K562 (cell line): ENCODE results near the gene MYO9A. TPM values are rescaled to one million over a fixed set of nuclear protein-coding genes. Genes with fewer than 3 reads are reported as not detected.

Experiments
- ATAC-seq: fragments of 200-7000 bp; cut with Tn5 transposase; 3 replicates; pipeline ENCODE4 v1.9.1; 2020; ENCODE audit warnings: moderate library complexity
- BruUV-seq: library from RNA; stranded (reverse); fragments of 400-500 nt; replicated peaks from 2 replicates; lab custom pipeline; 2021; lab: Mats Ljungman, UMichigan
- CTCF ChIA-PET: fragments of 300-600 bp; formaldehyde crosslinking; extraction: SDS; loops from one replicate; lab custom pipeline; 2021; ENCODE audit warnings: low intra/inter-chr PET ratio; lab: Yijun Ruan, JAX
- POLR2A ChIA-PET: fragments of 300-600, 350-650 bp; sonication (Branson Sonifier 250); formaldehyde crosslinking; extraction: SDS; loops from one replicate; lab custom pipeline; 2021; ENCODE audit warnings: antibody characterized with exemption, inconsistent platforms; lab: Yijun Ruan, JAX
- DNase-seq, 4 experiments: peaks; one replicate each; pipeline versions ENCODE4 v3.0.0 to v3.0.0-alpha.2; 2011 to 2018; ENCODE audit warnings: low spot score in 3 of 4, mixed read lengths in 3 of 4; ENCODE audit errors: extremely low read depth in 1 of 4
- FAIRE-seq: peaks from 2 replicates; lab custom pipeline; 2011; peaks lifted over from hg19 to GRCh38; lab: Jason Lieb, UNC
- H2AFZ ChIP-seq: 2 replicates; pipeline ENCODE4 v1.6.0; 2011; ENCODE audit warnings: low read depth, low read length, control low read depth, inconsistent platforms
- H3K27ac ChIP-seq: fragments of 200-600 bp; 3 replicates; pipeline ENCODE4 v1.8.0; 2011; ENCODE audit warnings: low read depth, mild to moderate bottlenecking, control low read depth, inconsistent platforms, low read length, moderate library complexity, mixed read lengths; ENCODE audit errors: extremely low read depth
- H3K27me3 ChIP-seq, 2 experiments: fragments of 300-600 bp in 1 of 2; 2 replicates in 1 of 2; 3 replicates in 1 of 2; pipeline versions ENCODE4 v1.6.0 to v1.8.0; 2011; ENCODE audit warnings: inconsistent platforms in 2 of 2, low read length in 2 of 2, mild to moderate bottlenecking in 1 of 2, mixed read lengths in 1 of 2, moderate library complexity in 1 of 2; ENCODE audit not compliant: control insufficient read depth in 2 of 2, insufficient read depth in 2 of 2
- H3K36me3 ChIP-seq: fragments of 300-600 bp; 3 replicates; pipeline ENCODE4 v1.8.0; 2011; ENCODE audit warnings: mild to moderate bottlenecking, low read length, inconsistent platforms; ENCODE audit not compliant: control insufficient read depth, insufficient read depth
- H3K4me1 ChIP-seq, 2 experiments: fragments of 200-600 bp in 1 of 2; replicated peaks in 1 of 2; 2 replicates in 1 of 2; 3 replicates in 1 of 2; pipeline versions ENCODE4 v1.5.1 to v1.8.0; 2011; ENCODE audit warnings: inconsistent platforms in 2 of 2, low read length in 2 of 2, mild to moderate bottlenecking in 1 of 2, mixed read lengths in 1 of 2, moderate library complexity in 1 of 2; ENCODE audit not compliant: control insufficient read depth in 2 of 2, insufficient read depth in 2 of 2
- H3K4me2 ChIP-seq: 2 replicates; pipeline ENCODE4 v1.6.1; 2011; ENCODE audit warnings: low read length, control low read depth, inconsistent platforms, mixed read lengths; ENCODE audit not compliant: insufficient read depth
- H3K4me3 ChIP-seq: fragments of 200-600 bp; sonication (generic), shearing (Covaris generic); 2 replicates; pipeline ENCODE4 v1.5.1; 2016; ENCODE audit warnings: control low read depth, inconsistent platforms
- H3K79me2 ChIP-seq: fragments of 200-600 bp; 3 replicates; pipeline ENCODE4 v1.8.0; 2011; ENCODE audit warnings: low read length, inconsistent platforms; ENCODE audit not compliant: control insufficient read depth, insufficient read depth
- H3K9ac ChIP-seq, 2 experiments: 2 replicates each; pipeline versions ENCODE4 v1.6.0 to v1.6.1; 2011; ENCODE audit warnings: low read depth in 2 of 2, low read length in 2 of 2, control low read depth in 1 of 2, inconsistent platforms in 1 of 2, mild to moderate bottlenecking in 1 of 2, mixed read lengths in 1 of 2; ENCODE audit not compliant: insufficient read depth in 1 of 2
- H3K9me1 ChIP-seq: one replicate; pipeline ENCODE4 v1.6.0; 2011; ENCODE audit warnings: inconsistent platforms, mild to moderate bottlenecking, low read length, moderate library complexity; ENCODE audit not compliant: control insufficient read depth, insufficient read depth
- H3K9me3 ChIP-seq: replicated peaks from 2 replicates; pipeline ENCODE4 v1.5.1; 2011; ENCODE audit warnings: low read depth, low read length, inconsistent platforms; ENCODE audit not compliant: control insufficient read depth, insufficient read depth
- H4K20me1 ChIP-seq: replicated peaks from 2 replicates; pipeline ENCODE4 v1.6.1; 2011; ENCODE audit warnings: low read length, inconsistent platforms, mixed read lengths; ENCODE audit not compliant: control insufficient read depth, insufficient read depth
- DEAF1 ChIP-seq: fragments of 450-650 bp; formaldehyde crosslinking; IDR thresholded peaks from 2 replicates; pipeline ENCODE4 v1.4.0; 2020; ENCODE audit warnings: mild to moderate bottlenecking, moderate library complexity
- NFIC ChIP-seq: fragments of 450-650 bp; IDR thresholded peaks from 2 replicates; pipeline ENCODE4 v1.6.1; 2017; ENCODE audit warnings: mild to moderate bottlenecking, inconsistent platforms
- WGBS: fragments of 100-300 bp; shearing (Covaris generic); methylation state at CpG from one replicate; pipeline ENCODE4 v1.1.6; 2016; ENCODE audit warnings: low coverage, mixed read lengths; ENCODE audit not compliant: insufficient coverage; ENCODE audit errors: missing lambda C conversion rate; 5-methylcytosine and 5-hydroxymethylcytosine counted together
- in situ Hi-C: fragments of 300-500 bp; cut with MboI; formaldehyde crosslinking; loops from 4 replicates; pipeline ENCODE4 v1.15.0; 2018; ENCODE audit warnings: inconsistent platforms, mixed read lengths
- intact Hi-C: fragments of 100-400 bp; cut with micrococcal nuclease; formaldehyde crosslinking; loops from 2 replicates; pipeline ENCODE4 v1.14.2; 2022
- polyA plus RNA-seq, 8 experiments: library from polyadenylated mRNA; depleted of rRNA in 4 of 8; stranded (reverse) in 5 of 8; unstranded in 3 of 8; fragments of >200 nt; fragmentation: Nextera tagmentation in 2 of 8; fragmentation: Illumina TruSeq in 1 of 8; extraction: Ambion mirVana in 2 of 8; extraction: Trizol in 1 of 8; gene quantifications; 2 replicates each; pipeline versions ENCODE4 v1.2.1 to v1.2.3, GENCODE V29; 2011 to 2014; ENCODE audit warnings: inconsistent platforms in 1 of 8, missing spikeins in 1 of 8
- total RNA-seq, 7 experiments: library from RNA; depleted of rRNA in 6 of 7; stranded (reverse); fragments of >200 nt in 6 of 7; fragmentation: Illumina TruSeq in 2 of 7; extraction: Trizol in 2 of 7; gene quantifications; 2 replicates each; pipeline versions ENCODE4 v1.2.1 to v1.2.3, GENCODE V29; 2011 to 2021; ENCODE audit warnings: low replicate concordance in 1 of 7
- TF ChIP-seq, protein P1 (sequence below): fragments of 450-650 bp; conservative IDR thresholded peaks from 2 replicates; pipeline ENCODE4 v1.6.1; 2016; ENCODE audit warnings: missing genetic modification characterization, low read depth, mild to moderate bottlenecking, control low read depth, missing compliant biosample characterization

MYO9A gene
- total and polyA plus RNA-seq, 9 of the 15 experiments (the other 6 are each of a cell fraction or from before 2014, with no cell fraction given) = 1.9 to 15.4 (median 5.8) TPM

- peak; percentile 76 for TF ChIP-seq DEAF1
- TF ChIP-seq, all 486 proteins: peak for 14
These were observed 38.0 kb upstream of the MYO9A start (continued) for GRCh38 chr15:72155635-72156616.

GRCh38 chr15:72155003-72155621 lies 37.2 kb upstream of the MYO9A start:
- no TSS peak for BruUV-seq
- POLR2A ChIA-PET = no interaction called here
- Histone ChIP-seq H3K27ac (no peak overlapping the region), H3K9ac (no peak overlapping the region), H2AFZ (no peak overlapping the region)
- FAIRE-seq = no peak
- TF ChIP-seq NFIC = peak; percentile 50; the same call in 1 of the 2 replicates
- TF ChIP-seq, protein P1, sequence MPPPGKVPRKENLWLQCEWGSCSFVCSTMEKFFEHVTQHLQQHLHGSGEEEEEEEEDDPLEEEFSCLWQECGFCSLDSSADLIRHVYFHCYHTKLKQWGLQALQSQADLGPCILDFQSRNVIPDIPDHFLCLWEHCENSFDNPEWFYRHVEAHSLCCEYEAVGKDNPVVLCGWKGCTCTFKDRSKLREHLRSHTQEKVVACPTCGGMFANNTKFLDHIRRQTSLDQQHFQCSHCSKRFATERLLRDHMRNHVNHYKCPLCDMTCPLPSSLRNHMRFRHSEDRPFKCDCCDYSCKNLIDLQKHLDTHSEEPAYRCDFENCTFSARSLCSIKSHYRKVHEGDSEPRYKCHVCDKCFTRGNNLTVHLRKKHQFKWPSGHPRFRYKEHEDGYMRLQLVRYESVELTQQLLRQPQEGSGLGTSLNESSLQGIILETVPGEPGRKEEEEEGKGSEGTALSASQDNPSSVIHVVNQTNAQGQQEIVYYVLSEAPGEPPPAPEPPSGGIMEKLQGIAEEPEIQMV (tag) = no peak
- TF ChIP-seq, all 486 proteins: peak for 1
- intact Hi-C loops (loop anchor here (5.0 to 10.0 kb wide), 4 partner anchors 113 to 710 kb away; no protein-coding TSS in a partner anchor), in situ Hi-C loops (loop anchor here (10.0 kb wide), 1 partner anchor 620 kb away; no protein-coding TSS in a partner anchor)
- no peaks in the 10 kb centered on the region for H3K79me2 ChIP-seq
- no peaks in the 10 kb centered on the region for H3K9me1 ChIP-seq
- DNase-seq = no peak
- CTCF ChIA-PET = interaction anchor here (1.3 to 2.2 kb wide), 4 partner anchors 352 to 411 kb away, joined by 6 to 17 read pairs (median 16); no protein-coding TSS in a partner anchor
- H3K4me3 ChIP-seq = no peak overlapping the region
- H3K36me3 ChIP-seq = no peaks in the 10 kb centered on the region
- H3K4me1 ChIP-seq = no peaks in the 10 kb centered on the region; a peak in 1 of 5 replicates
- H3K4me2 ChIP-seq = no peak overlapping the region
- no peaks in the 10 kb centered on the region; the same call in 1 of the 2 replicates for H4K20me1 ChIP-seq
- no peaks in the 10 kb centered on the region for H3K9me3 ChIP-seq
- H3K27me3 ChIP-seq = peaks cover 10 to 25% of the 10 kb centered on the region in 2 experiments; a peak in 4 of 5 replicates
- ATAC-seq = no peak; the same call in 2 of the 3 replicates
- WGBS = 5% methylated on average over 13 of the region's 14 CpGs
